Lung microvascular endothelial cell (primary cell): ENCODE measurements around the gene ZNF222. TPM values are rescaled to one million over a fixed set of nuclear protein-coding genes. Genes with fewer than 3 reads are reported as not detected.

Source experiments
- DNase-seq, 2 donors: peaks; one replicate each; pipeline versions ENCODE4 v3.0.0 to v3.0.0-alpha.2; 2010; ENCODE audit warnings: low read depth in 2 of 2
- total RNA-seq: library from RNA; depleted of rRNA; stranded (reverse); fragments of >200 nt; gene quantifications from 2 replicates; pipeline ENCODE4 v1.2.1, GENCODE V29; 2014

The ZNF222 gene
- total RNA-seq, 1 donor from 2014 or later: 5.4 TPM

- DNase-seq: peak; percentile 91 to 92
Measured at GRCh38 chr19:44051650-44052402, 26.6 kb downstream of the ZNF222 start, which contains the start of gene ZNF223. TSS of gene ZNF223 (plus strand) at chr19:44052036. CDS start at chr19:44055177, 3,141 bp downstream.

- no peak for DNase-seq
Measured at GRCh38 chr19:44055870-44056269, 30.7 kb downstream of the ZNF222 start.

- no peak for DNase-seq
Measured at GRCh38 chr19:44059229-44059628, 34.0 kb downstream of the ZNF222 start.

DNA sequence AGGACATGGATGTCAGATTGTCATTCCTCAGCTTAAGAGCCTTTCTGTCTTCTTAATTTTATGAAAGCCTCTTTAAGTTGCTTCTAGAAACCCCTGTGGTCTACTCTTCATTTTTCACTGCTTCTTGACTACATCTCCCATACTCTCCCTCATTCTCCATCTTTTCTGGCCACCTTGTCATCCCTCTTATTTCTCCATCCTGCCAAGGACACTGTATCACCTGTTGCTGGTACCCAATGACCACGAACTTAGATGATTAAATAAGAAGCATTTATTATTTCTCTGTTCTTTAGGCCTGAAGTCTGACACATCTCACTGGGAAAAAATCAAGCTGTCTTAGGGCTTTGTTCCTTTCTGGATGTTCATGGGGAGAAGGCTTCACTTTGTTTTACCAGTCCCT, 35.9 kb downstream of the ZNF222 start:
- no peak for DNase-seq

DNA sequence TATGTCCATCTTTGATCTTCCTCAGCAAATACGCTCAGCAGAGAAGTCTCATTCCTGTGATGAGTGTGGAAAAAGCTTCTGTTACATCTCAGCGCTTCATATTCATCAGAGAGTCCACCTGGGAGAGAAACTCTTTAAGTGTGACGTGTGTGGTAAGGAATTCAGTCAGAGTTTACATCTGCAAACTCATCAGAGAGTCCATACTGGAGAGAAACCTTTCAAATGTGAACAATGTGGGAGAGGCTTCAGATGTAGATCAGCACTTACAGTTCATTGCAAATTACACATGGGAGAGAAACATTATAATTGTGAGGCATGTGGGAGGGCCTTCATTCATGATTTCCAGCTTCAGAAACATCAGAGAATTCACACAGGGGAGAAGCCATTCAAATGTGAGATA, 41.1 kb downstream of the ZNF222 start:
- no peak for DNase-seq

GRCh38 chr19:44069415-44069814, 44.2 kb downstream of the ZNF222 start:
- no peak for DNase-seq

DNA sequence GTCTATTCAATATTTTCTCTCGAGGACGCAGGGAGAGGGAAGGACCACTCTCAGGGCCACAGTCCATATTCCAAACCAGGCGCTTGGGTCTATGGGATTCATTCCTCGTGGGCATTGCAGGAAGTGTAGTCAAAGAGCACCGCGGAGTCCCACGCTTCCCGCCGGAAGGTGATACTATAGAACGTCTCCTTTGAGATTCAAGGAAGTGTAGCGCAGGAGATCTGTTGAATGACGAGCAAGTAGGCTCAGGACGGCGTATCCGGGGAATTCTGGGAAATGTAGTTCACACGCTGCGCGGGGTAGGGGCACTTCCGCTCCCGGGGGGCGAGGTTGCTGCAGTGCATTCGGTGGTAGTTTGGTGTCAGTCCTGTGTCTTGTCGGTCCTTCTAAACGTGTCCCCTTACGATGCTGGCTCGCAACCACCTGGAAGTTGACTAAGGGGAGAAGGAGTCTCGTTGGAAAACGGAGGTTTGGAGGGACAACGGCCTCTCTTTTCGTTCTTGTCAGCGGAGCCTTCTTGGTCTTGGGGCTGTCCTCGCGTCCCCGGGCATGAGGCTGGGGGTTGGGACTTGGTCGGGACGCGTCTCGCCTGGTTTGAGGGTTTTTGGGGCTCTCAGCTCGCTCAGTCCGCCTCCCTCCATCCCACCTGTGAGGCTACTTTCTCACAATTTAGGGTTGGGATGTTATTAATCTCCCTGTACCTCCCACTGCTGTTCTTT, 46.8 kb downstream of the ZNF222 start, which contains the start of gene ZNF284:
Gene ZNF284 (plus strand): TSS at position 336 of the 719 bp plus-strand sequence. CDS start 4,231 bp downstream, outside the sequence.
- peak; percentile 77 to 89 for DNase-seq

DNA sequence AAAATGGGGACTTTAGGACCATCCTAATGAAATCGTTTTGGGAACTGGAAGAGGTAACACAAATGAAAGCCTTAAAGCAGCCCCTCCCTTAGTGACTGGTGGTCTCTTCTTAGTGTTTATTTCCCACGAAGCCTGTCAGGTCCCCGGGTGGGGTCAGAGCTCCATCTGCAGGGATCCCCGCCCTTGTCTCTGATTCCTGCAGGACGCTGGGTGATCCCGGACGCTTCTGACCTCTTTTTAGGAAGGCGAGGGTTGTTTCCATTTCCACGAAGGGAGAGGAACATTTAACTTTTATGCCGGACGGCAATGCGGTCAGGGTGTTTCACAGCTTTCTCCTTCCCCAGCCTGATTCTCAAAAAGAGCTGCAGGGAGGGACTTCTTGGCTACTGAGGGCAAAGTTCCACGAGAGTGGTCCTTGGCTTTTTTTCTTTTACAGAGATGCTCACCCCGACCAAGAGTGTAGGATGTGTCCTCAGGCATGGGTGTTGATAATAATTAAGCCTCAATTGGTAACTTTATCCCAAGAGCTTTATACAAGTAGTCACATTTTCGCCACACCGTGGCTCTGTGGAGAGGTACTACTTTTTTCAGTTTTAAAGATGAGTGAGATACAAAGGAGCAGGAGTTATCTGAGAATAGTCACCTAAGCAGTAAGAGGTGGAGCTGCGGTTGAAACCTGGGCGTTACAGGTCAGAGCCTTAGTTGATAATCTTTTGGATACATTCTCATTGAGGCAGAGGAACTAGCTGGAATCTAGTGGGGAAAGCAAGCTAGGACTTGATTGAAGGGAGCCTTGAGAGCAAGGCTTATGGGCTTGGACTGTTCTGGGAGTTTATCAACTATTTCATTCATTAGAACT, 47.6 kb downstream of the ZNF222 start:
- DNase-seq: peak; percentile 13 to 15

GRCh38 chr19:44076325-44076724, 51.1 kb downstream of the ZNF222 start:
- no peak for DNase-seq

Other genes with a start within 250 kb of the ZNF222 start
- gene KCNN4, start 244.4 kb upstream of the ZNF222 start, total RNA-seq: 0.22 TPM in 1 of 2 replicates, not detected in the other
- gene LYPD5, start 222.9 kb upstream of the ZNF222 start, total RNA-seq: 0.22 and 0.40 TPM in 2 replicates
- gene ZNF283, start 198.1 kb upstream of the ZNF222 start, total RNA-seq: 5.0 and 8.5 TPM in 2 replicates
- gene ZNF404, start 141.4 kb upstream of the ZNF222 start, total RNA-seq: 0.44 and 0.60 TPM in 2 replicates
- gene ZNF45, start 90.1 kb upstream of the ZNF222 start, total RNA-seq: 13.7 and 16.9 TPM in 2 replicates
- 3.3 and 4.0 TPM in 2 replicates for gene ZNF221, start 74.2 kb upstream of the ZNF222 start, total RNA-seq
- gene ZNF155, start 41.2 kb upstream of the ZNF222 start, total RNA-seq: 5.4 and 7.3 TPM in 2 replicates
- 2.0 and 2.6 TPM in 2 replicates for gene ZNF230, start 22.4 kb upstream of the ZNF222 start, total RNA-seq
- gene ZNF223, start 26.7 kb downstream of the ZNF222 start, total RNA-seq: 2.8 and 5.0 TPM in 2 replicates
- 1.5 and 2.8 TPM in 2 replicates for gene ZNF284, start 46.8 kb downstream of the ZNF222 start, total RNA-seq
- gene ZNF224, start 69.0 kb downstream of the ZNF222 start, total RNA-seq: 19.0 and 27.8 TPM in 2 replicates
- 4.4 and 7.3 TPM in 2 replicates for gene ZNF225, start 88.0 kb downstream of the ZNF222 start, total RNA-seq
- gene ZNF234, start 116.2 kb downstream of the ZNF222 start, total RNA-seq: 5.0 and 9.7 TPM in 2 replicates
- 12.0 and 13.1 TPM in 2 replicates for gene ZNF226, start 139.7 kb downstream of the ZNF222 start, total RNA-seq
- gene ZNF227, start 187.2 kb downstream of the ZNF222 start, total RNA-seq: 14.4 and 18.1 TPM in 2 replicates
- 1.3 and 1.8 TPM in 2 replicates for gene ZNF233, start 234.5 kb downstream of the ZNF222 start, total RNA-seq